ENCODE measurements around the gene SCFD2. TPM values are rescaled to one million over a fixed set of nuclear protein-coding genes. Genes with fewer than 3 reads are reported as not detected.
"Not testable (repeated sequence)": the region's sequence is repeated elsewhere in the genome, so short reads cannot be mapped to it uniquely, and the experiment has no call there.

Gene SCFD2
- total RNA-seq, 1 donor, result 73.8 TPM

- no peak for DNase-seq (ENCODE audit: low read depth in 2 of 3, low spot score in 2 of 3)
Measured at GRCh38 chr4:53267026-53267425, 98.8 kb downstream of the SCFD2 start.

GRCh38 chr4:53255986-53256385, 109.9 kb downstream of the SCFD2 start:
- DNase-seq (ENCODE audit: low read depth in 2 of 3, low spot score in 2 of 3), result not testable (repeated sequence)

GRCh38 chr4:53240573-53240972, 125.3 kb downstream of the SCFD2 start:
- DNase-seq (ENCODE audit: low read depth in 2 of 3, low spot score in 2 of 3), result no peak

GRCh38 chr4:53238352-53238751, 127.5 kb downstream of the SCFD2 start:
- DNase-seq (ENCODE audit: low read depth in 2 of 3, low spot score in 2 of 3), result not testable (repeated sequence)

GRCh38 chr4:53237811-53238210, 128.1 kb downstream of the SCFD2 start:
- DNase-seq (ENCODE audit: low read depth in 2 of 3, low spot score in 2 of 3), result not testable (repeated sequence)

- DNase-seq (ENCODE audit: low read depth in 2 of 3, low spot score in 2 of 3), result not testable (repeated sequence)
Measured at GRCh38 chr4:53236624-53237023, 129.2 kb downstream of the SCFD2 start.

GRCh38 chr4:53235547-53235946, 130.3 kb downstream of the SCFD2 start:
- DNase-seq (ENCODE audit: low read depth in 2 of 3, low spot score in 2 of 3), result no peak

- DNase-seq (ENCODE audit: low read depth in 2 of 3, low spot score in 2 of 3), result no peak
Measured at GRCh38 chr4:53234669-53235068, 131.2 kb downstream of the SCFD2 start.

GRCh38 chr4:53234111-53234510, 131.8 kb downstream of the SCFD2 start:
- no peak for DNase-seq (ENCODE audit: low read depth in 2 of 3, low spot score in 2 of 3)

GRCh38 chr4:53233114-53233795, 132.6 kb downstream of the SCFD2 start:
- DNase-seq (ENCODE audit: low read depth in 2 of 3, low spot score in 2 of 3), result peak in 2 of 3 donors; percentile 1 to 22

GRCh38 chr4:53232371-53232770, 133.5 kb downstream of the SCFD2 start:
- no peak for DNase-seq (ENCODE audit: low read depth in 2 of 3, low spot score in 2 of 3)

- peak in 1 of 3 donors; percentile 6 for DNase-seq (ENCODE audit: low read depth in 2 of 3, low spot score in 2 of 3)
Measured at GRCh38 chr4:53228036-53228435, 137.8 kb downstream of the SCFD2 start.

- DNase-seq (ENCODE audit: low read depth in 2 of 3, low spot score in 2 of 3), result no peak
Measured at GRCh38 chr4:53227451-53227850, 138.4 kb downstream of the SCFD2 start.

GRCh38 chr4:53221832-53222480, 143.9 kb downstream of the SCFD2 start:
- DNase-seq (ENCODE audit: low read depth in 2 of 3, low spot score in 2 of 3), result no peak

- not testable (repeated sequence) for DNase-seq (ENCODE audit: low read depth in 2 of 3, low spot score in 2 of 3)
Measured at GRCh38 chr4:53219148-53219547, 146.7 kb downstream of the SCFD2 start.

- DNase-seq (ENCODE audit: low read depth in 2 of 3, low spot score in 2 of 3), result no peak
Measured at GRCh38 chr4:53208753-53209152, 157.1 kb downstream of the SCFD2 start.

GRCh38 chr4:53205970-53206369, 159.9 kb downstream of the SCFD2 start:
- DNase-seq (ENCODE audit: low read depth in 2 of 3, low spot score in 2 of 3), result no peak

- DNase-seq (ENCODE audit: low read depth in 2 of 3, low spot score in 2 of 3), result no peak
Measured at GRCh38 chr4:53199356-53199755, 166.5 kb downstream of the SCFD2 start.

- no peak for DNase-seq (ENCODE audit: low read depth in 2 of 3, low spot score in 2 of 3)
Measured at GRCh38 chr4:53197772-53198142, 168.1 kb downstream of the SCFD2 start.

- DNase-seq (ENCODE audit: low read depth in 2 of 3, low spot score in 2 of 3), result peak; percentile 14 to 90 (median 71)
Measured at GRCh38 chr4:53196882-53197771, 168.7 kb downstream of the SCFD2 start.
